GM12892 (cell line): ENCODE data around the gene TPM2.

Source experiments
- POLR2A ChIP-seq: IDR thresholded peaks from 2 replicates; pipeline ENCODE4 v1.6.1; 2011; ENCODE audit warnings: low read depth, low read length, control low read depth
- POLR2AphosphoS5 ChIP-seq: IDR thresholded peaks from 2 replicates; pipeline ENCODE4 v1.6.1; 2011; ENCODE audit warnings: low read depth, low read length, control low read depth

DNA sequence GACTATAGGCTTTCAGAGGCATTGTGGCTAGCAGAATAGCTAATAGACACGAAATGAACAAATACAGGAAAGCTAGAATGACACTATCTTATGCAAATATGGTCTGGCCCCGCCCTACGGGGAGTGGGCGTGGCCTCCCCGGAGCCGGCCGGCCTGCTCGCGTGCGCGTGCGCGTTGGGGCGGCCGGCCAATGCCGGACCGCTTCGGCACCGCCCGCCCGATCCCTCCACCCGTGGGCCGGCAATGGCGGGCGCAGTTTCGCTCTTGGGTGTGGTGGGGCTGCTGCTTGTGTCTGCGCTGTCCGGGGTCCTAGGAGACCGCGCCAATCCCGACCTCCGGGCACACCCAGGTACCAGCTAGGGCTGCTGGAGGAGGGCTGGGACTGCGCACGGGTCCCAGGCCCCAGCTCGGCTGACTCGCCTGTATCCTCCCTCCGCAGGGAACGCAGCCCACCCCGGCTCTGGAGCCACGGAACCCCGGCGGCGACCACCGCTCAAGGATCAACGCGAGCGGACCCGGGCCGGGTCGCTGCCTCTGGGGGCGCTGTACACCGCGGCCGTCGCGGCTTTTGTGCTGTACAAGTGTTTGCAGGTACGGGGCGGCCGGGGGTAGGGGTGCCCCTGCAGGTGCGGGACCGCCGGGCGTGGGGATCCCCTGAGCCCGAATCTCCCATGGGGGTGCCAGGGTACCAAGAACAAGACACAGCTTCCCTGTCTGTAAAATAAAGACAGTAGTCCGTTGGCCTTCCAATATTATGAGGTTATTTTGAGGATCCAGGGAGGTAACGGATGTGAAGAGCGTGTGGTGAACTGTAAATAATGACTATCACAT, 31.4 kb downstream of the TPM2 start, which contains the start of gene CCDC107:
- peak; percentile 77; the same call in 1 of the 2 replicates for TF ChIP-seq POLR2A
- TF ChIP-seq POLR2AphosphoS5, result 0 out of 2 replicates have a peak, but pooled peaks have one; percentile 42
